Ramos (cell line): Measurements from ENCODE around the gene TRIM51.
"Not testable (repeated sequence)": the region's sequence is repeated elsewhere in the genome, so short reads cannot be mapped to it uniquely, and the experiment has no call there.

Source experiments
- in situ Hi-C: fragments of 300-500 bp; cut with MboI; formaldehyde crosslinking; loops from one replicate; pipeline ENCODE4 v1.14.3; 2022; ENCODE audit warnings: low sequenced_read_pairs; ENCODE audit not compliant: unreplicated experiment

TRIM51 gene

GRCh38 chr11:55882997-55883396 lies at the start of gene TRIM51:
Gene TRIM51 (plus strand): TSS chr11:55883297. CDS start chr11:55885429, 2,132 bp downstream.
- in situ Hi-C loops, result not testable (repeated sequence)

DNA sequence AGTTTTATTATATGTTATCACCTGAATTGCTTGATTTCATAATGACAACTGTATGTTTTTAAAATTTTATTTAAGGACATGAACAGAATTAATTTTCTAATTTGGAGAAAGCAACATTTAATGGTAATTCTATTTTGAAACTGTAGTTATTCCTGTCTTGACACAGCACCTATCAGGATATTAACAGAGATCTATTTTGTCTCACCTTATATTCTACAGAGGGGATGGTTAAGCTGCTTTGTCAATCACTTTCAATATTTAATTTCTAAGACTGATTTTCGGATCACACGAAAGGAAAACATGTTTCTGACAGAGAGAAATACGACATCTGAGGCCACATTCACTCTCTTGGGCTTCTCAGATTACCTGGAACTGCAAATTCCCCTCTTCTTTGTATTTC lies 44.6 kb upstream of the TRIM51 start, which contains the start of gene OR5D16:
Gene OR5D16, plus strand, starts transcription at position 301 of the 400 bp plus-strand sequence. Its CDS starts 0 bp downstream, at position 301.
- in situ Hi-C loops, result no loop called here

GRCh38 chr11:55847453-55847852 lies 35.6 kb upstream of the TRIM51 start:
- in situ Hi-C loops, result no loop called here

GRCh38 chr11:55849037-55849436 lies 34.1 kb upstream of the TRIM51 start:
- in situ Hi-C loops, result no loop called here

DNA sequence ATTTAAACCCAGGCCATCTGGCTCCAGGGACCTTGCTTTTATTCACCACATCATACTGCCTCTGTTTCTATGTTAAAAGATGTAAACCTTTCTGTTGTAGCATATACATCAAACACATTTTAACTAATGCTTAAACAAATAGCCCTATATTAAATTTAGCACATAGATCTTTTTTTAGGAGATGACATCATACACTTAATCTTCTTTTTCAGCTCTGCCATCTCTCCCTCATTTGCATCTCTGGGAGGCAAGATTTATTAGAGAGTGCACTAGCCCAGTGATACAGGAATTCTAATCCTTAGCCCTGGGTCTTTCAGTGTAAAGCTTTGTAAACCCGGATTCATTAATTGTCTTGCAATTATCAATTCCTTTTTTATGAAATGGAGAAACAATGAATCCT lies 31.0 kb upstream of the TRIM51 start:
- in situ Hi-C loops, result no loop called here

DNA sequence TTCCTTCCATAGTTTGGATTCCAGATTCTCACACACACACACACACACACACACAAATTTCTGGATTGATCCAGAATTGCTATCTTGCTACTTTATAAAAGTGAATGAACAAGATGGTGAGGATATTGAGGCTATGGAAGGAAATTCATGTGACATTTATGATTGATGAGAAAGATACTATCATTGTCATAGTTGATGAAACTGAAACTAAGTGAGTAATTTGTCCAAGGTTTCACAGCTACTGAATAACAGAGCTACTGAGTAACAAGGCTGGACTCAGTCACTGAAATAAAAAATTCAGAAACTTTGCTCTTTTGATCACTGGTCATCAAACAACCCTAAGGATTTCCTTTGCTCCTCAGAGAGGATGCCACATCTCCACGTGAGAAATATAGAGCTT lies 28.4 kb upstream of the TRIM51 start:
- in situ Hi-C loops, result no loop called here

DNA sequence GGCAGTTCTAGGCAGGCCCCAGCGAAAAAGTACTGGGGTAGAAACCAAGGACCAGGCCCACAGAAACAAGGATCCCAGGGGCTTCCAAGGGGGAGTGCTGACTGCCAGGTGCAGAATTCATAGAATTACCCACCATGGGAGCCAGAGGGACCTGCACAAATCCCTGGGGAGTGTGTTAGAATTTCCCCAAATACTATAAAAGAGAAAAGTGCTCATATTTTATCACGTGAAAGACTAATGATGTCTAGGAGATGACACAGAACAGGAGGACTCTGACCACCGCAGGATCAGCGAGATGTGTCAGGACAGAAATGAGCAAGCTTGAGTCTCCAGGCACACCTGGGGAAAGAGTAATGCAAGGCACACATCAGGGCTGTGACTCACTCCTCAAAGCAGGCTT lies 15.7 kb upstream of the TRIM51 start:
- in situ Hi-C loops, result not testable (repeated sequence)

DNA sequence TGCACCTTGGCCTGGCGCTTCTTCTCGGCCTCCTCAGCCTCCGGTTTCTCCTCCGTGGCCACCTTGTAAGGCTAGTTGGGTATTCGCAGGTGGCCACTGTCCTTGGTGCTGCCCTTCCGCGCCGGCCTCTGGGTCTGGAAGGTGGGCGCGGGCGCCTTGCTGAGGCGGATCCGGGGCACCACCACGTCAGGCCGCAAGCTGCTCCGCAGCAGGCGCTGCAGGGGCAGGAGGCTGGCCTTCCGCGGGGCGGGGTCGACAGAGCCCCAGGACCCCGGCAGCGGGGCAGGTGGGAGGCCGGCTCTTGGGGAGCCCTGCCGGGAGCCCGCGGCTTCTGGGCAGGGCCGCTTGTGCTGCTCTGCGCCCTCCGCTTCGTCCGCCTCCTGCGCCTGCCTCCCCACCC lies 10.4 kb upstream of the TRIM51 start:
- in situ Hi-C loops, result not testable (repeated sequence)

DNA sequence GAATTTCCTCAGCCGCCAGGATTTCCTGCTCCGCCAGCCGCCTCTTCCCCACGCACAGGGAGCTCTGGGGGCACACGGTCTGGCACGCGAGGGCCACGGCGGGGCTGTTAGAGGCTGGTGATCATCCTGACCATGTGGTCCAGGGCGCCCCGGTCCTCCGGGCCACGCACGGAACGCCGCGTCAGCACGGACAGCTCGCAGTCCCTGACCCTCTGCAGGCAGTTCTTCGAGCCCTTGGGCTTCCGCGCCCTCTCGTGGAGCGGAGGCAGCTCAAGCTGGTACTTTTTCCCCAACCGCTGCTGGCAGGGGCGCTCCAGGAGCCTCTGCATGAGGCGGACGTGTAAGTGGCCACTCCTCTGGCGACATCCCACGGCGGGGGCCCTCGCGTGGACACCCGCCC lies 10.0 kb upstream of the TRIM51 start:
- in situ Hi-C loops, result not testable (repeated sequence)

- in situ Hi-C loops, result not testable (repeated sequence)
Measured at GRCh38 chr11:55884995-55885394, 1.9 kb downstream of the TRIM51 start.

- in situ Hi-C loops, result not testable (repeated sequence)
Measured at GRCh38 chr11:55885481-55885880, 2.4 kb downstream of the TRIM51 start.

GRCh38 chr11:55895216-55895615 lies 12.1 kb downstream of the TRIM51 start:
- in situ Hi-C loops, result no loop called here

DNA sequence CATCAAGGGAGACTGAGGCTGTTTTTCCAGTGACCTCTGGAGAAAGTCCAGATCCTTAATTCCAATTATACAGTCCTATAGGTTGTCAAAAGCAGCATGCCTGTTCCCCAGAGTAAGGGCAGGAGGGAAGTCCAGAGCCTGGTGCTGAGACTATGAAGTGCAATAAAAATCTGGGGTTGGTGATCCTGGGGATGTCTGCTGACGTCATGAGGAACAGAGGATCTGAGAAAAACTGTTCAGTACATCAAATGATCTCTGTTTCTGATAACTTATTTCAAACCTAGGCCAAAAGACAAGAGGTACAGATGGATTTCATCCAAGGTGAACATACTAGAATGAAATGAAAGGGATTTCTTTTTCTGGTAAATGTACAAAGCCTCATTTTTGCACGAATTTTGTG lies 19.2 kb downstream of the TRIM51 start:
- in situ Hi-C loops, result no loop called here

DNA sequence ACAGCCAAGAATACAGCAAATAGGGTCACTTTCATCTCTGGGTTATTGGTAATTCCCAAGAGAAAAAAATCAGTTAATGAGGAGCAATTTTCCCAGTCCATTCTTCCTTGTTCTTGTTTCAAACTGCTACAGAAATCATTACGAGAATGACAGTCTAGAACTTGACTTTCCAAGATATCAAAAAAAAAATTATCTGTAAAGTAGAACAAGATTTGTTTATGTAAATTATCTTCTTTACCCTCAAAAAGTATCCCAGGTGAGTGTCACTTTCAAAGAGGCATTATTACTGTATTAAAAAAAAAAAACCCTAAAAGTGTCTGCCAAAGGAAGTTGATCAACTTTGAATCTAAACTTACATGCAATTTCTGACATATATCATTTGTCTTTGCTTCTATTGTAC lies 31.4 kb downstream of the TRIM51 start, which contains the start of gene OR5W2:
Gene OR5W2, minus strand, starts transcription at position 101 of the 400 bp plus-strand sequence. Its CDS starts 0 bp downstream, at position 101.
- in situ Hi-C loops, result no loop called here

DNA sequence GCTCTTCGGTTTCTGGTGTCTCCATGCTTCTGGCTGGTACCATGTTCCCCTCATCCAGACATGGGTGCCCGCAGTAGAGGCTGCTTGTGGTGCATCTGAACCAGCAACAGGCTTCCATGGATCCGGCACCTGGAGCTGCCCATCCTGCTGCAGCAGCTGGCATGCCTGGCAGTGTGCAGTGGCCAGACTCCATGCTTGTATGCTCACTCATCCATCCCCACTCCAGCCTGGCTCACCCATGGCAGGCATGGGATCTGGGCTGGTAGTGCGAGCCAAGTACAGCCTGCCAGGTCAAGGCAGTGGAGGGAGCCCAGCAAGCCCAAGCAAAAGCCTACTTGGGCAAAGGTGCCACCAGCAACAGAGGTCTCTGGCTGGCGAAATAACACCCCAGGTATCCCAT lies 37.4 kb downstream of the TRIM51 start:
- in situ Hi-C loops, result no loop called here

DNA sequence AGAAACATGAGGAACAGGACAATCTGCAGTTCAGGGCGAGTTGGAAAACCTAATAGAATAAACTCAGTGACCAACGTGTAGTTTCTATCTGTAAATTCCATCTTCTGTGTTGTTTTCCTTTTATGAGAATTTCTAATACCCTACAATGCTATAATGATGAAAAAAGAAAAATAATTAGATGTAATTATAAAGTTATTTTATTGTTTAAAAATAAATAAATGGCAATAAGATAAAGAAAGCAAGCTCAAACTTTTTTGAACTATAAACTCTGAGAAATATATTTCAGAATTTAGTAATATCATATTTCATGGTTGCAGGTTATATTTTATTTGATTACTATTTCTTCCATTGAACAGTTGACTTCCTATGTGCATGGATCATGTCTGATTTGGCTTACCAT lies 53.2 kb downstream of the TRIM51 start, which contains the start of gene OR5I1:
Gene OR5I1, minus strand, starts transcription at position 101 of the 400 bp plus-strand sequence. Its CDS starts 0 bp downstream, at position 101.
- in situ Hi-C loops, result loop anchor here (25.0 kb wide), 1 partner anchor 851 kb away; no protein-coding TSS in a partner anchor
